ENCODE results near the gene SMYD3. TPM values are rescaled to one million over a fixed set of nuclear protein-coding genes. Genes with fewer than 3 reads are reported as not detected.

Gene SMYD3
- total and polyA plus RNA-seq, 9 of the 15 experiments (the other 6 are each of a cell fraction or from before 2014, with no cell fraction given): 128 to 440 (median 197) TPM

DNA sequence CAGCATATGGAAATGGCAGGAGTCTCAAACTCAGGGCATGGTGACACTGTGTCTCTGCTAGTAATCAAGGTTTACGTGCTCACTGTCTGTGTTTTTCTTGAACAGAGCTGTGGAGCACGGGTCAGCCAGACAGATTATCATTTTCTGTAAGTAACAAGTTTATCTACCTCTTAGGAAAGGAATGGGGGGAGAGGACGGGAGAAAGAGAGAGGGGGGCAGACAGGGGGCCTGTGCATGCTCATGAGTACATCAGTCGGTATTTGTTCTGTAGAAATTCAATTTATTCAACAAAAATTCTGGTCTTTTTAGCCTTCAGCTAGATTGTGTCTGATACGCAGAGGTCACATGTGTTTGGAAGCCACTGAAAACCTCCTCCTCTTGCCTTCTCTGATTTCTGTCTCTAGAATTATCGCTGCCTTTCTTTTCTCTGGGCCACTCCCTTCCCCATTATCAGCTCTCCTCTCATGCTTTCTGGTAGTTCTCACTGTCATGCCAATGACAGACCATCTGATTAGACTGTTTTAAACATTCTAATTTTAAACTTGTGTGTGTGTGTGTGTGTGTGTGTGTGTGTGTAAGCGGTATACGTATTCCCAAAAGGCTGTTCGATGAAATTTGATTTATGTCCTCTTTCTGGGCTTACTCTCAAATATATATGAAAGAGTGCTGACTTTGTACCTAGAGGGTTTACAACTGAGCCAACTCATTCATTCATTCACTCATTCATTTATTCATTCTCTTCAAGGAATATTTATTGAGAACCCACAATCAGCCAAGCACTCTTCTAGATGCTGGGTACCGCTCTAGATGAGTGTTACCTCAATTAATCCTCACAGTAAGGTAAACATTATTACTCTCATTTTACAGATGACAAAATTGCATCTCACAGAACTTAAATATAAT, 715.4 kb downstream of the SMYD3 start (continued):
- TF ChIP-seq KDM1A (IDR thresholded peaks at IDR 0.05): peak; percentile 66 to 85; a peak in 3 of 4 replicates
- TF ChIP-seq NR3C1 (CRISPR knock-in tag; IDR thresholded peaks at IDR 0.05): no peak
- no peak for TF ChIP-seq ZNF165 (CRISPR knock-in tag; IDR thresholded peaks at IDR 0.05; ENCODE audit: borderline replicate concordance)
- TF ChIP-seq, protein P1, sequence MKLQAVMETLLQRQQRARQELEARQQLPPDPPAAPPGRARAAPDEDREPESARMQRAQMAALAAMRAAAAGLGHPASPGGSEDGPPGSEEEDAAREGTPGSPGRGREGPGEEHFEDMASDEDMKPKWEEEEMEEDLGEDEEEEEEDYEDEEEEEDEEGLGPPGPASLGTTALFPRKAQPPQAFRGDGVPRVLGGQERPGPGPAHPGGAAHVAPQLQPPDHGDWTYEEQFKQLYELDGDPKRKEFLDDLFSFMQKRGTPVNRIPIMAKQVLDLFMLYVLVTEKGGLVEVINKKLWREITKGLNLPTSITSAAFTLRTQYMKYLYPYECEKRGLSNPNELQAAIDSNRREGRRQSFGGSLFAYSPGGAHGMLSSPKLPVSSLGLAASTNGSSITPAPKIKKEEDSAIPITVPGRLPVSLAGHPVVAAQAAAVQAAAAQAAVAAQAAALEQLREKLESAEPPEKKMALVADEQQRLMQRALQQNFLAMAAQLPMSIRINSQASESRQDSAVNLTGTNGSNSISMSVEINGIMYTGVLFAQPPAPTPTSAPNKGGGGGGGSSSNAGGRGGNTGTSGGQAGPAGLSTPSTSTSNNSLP (IDR thresholded peaks at IDR 0.05; ENCODE audit: borderline replicate concordance, low read depth, low read length): peak; percentile 19; the same call in 1 of the 2 replicates
- peak; percentile 75 for TF ChIP-seq KLF16 (IDR thresholded peaks at IDR 0.05)
- peak; percentile 38; the same call in 1 of the 2 replicates for TF ChIP-seq CREM (IDR thresholded peaks at IDR 0.05; ENCODE audit: low read depth)
- peak; percentile 51; the same call in 1 of the 2 replicates for TF ChIP-seq POLR2AphosphoS5 (IDR thresholded peaks at IDR 0.05; ENCODE audit: control insufficient read depth, insufficient read depth, low read depth, low read length)
- no peak for TF ChIP-seq TCF7 (IDR thresholded peaks at IDR 0.05; ENCODE audit: borderline replicate concordance)
- TF ChIP-seq, protein P2, sequence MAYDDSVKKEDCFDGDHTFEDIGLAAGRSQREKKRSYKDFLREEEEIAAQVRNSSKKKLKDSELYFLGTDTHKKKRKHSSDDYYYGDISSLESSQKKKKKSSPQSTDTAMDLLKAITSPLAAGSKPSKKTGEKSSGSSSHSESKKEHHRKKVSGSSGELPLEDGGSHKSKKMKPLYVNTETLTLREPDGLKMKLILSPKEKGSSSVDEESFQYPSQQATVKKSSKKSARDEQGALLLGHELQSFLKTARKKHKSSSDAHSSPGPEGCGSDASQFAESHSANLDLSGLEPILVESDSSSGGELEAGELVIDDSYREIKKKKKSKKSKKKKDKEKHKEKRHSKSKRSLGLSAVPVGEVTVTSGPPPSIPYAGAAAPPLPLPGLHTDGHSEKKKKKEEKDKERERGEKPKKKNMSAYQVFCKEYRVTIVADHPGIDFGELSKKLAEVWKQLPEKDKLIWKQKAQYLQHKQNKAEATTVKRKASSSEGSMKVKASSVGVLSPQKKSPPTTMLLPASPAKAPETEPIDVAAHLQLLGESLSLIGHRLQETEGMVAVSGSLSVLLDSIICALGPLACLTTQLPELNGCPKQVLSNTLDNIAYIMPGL (CRISPR knock-in tag; IDR thresholded peaks at IDR 0.05): no peak
- TF ChIP-seq MAFG (tag; conservative IDR thresholded peaks at IDR 0.05): peak; percentile 48; the same call in 1 of the 2 replicates
- TF ChIP-seq MTA1 (IDR thresholded peaks at IDR 0.05; ENCODE audit: borderline replicate concordance): peak; percentile 61; the same call in 1 of the 2 replicates
- TF ChIP-seq PHTF2 (CRISPR knock-in tag; IDR thresholded peaks at IDR 0.05): no peak
- TF ChIP-seq FOXJ2 (tag; IDR thresholded peaks at IDR 0.05): peak; percentile 73; the same call in 1 of the 2 replicates
- TF ChIP-seq CBFA2T2 (conservative IDR thresholded peaks at IDR 0.05): peak; percentile 80
- TF ChIP-seq STAT5A (IDR thresholded peaks at IDR 0.05; ENCODE audit: borderline replicate concordance, low read length): peak; percentile 33; the same call in 1 of the 2 replicates
- no peak for TF ChIP-seq BRD9 (IDR thresholded peaks at IDR 0.05; ENCODE audit: low read depth, partially characterized antibody)
- no peak for TF ChIP-seq THRAP3 (IDR thresholded peaks at IDR 0.05; ENCODE audit: borderline replicate concordance)
- TF ChIP-seq, protein P3, sequence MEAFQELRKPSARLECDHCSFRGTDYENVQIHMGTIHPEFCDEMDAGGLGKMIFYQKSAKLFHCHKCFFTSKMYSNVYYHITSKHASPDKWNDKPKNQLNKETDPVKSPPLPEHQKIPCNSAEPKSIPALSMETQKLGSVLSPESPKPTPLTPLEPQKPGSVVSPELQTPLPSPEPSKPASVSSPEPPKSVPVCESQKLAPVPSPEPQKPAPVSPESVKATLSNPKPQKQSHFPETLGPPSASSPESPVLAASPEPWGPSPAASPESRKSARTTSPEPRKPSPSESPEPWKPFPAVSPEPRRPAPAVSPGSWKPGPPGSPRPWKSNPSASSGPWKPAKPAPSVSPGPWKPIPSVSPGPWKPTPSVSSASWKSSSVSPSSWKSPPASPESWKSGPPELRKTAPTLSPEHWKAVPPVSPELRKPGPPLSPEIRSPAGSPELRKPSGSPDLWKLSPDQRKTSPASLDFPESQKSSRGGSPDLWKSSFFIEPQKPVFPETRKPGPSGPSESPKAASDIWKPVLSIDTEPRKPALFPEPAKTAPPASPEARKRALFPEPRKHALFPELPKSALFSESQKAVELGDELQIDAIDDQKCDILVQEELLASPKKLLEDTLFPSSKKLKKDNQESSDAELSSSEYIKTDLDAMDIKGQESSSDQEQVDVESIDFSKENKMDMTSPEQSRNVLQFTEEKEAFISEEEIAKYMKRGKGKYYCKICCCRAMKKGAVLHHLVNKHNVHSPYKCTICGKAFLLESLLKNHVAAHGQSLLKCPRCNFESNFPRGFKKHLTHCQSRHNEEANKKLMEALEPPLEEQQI (IDR thresholded peaks at IDR 0.05): peak; percentile 84; the same call in 1 of the 2 replicates
- no peak for TF ChIP-seq ZKSCAN3 (CRISPR knock-in tag; IDR thresholded peaks at IDR 0.05)
- peak; percentile 68 for TF ChIP-seq HDAC3 (IDR thresholded peaks at IDR 0.05; ENCODE audit: borderline replicate concordance, partially characterized antibody)
- TF ChIP-seq HSF4 (CRISPR knock-in tag; IDR thresholded peaks at IDR 0.05; ENCODE audit: borderline replicate concordance): peak; percentile 24; the same call in 1 of the 2 replicates
- TF ChIP-seq SREBF2 (CRISPR knock-in tag; IDR thresholded peaks at IDR 0.05): no peak
- TF ChIP-seq KDM5B (IDR thresholded peaks at IDR 0.05; ENCODE audit: insufficient replicate concordance, low read depth, low read length): no peak

Data from K562 (cell line).